C4-2B (cell line): ENCODE data around the gene NOC2L.

Experiments used
- CTCF ChIP-seq: fragments of 450-650 bp; conservative IDR thresholded peaks from 2 replicates; pipeline ENCODE4 v1.5.1; 2017; ENCODE audit warnings: mild to moderate bottlenecking
- ZFX ChIP-seq: fragments of 450-650 bp; IDR thresholded peaks from 2 replicates; pipeline ENCODE4 v1.6.1; 2017

- TF ChIP-seq CTCF (no peak), ZFX (no peak)
Measured at GRCh38 chr1:937521-937920, 21.5 kb downstream of the NOC2L start.
